Tibial nerve (tissue), 4 donors: ENCODE data around the gene ZDHHC20. TPM values are rescaled to one million over a fixed set of nuclear protein-coding genes. Genes with fewer than 3 reads are reported as not detected.

Experiments
- DNase-seq, 2 donors: peaks; one replicate each; pipeline ENCODE4 v3.0.0-alpha.2; 2019; ENCODE audit warnings: low spot score in 2 of 2
- H3K27ac ChIP-seq, 4 donors: fragments of 200-600 bp; sonication (generic) in 3 of 4; one replicate each; pipeline ENCODE4 v1.5.1; 2017 to 2019; ENCODE audit warnings: mild to moderate bottlenecking in 1 of 4
- H3K27me3 ChIP-seq, 2 donors: fragments of 200-600 bp; sonication (generic) in 1 of 2; one replicate each; pipeline versions ENCODE4 v1.5.1 to v1.6.0; 2017 to 2019
- H3K36me3 ChIP-seq, 3 donors: fragments of 200-600 bp; sonication (generic); one replicate each; pipeline ENCODE4 v1.5.1; 2018 to 2019
- H3K4me1 ChIP-seq, 4 donors: fragments of 200-600 bp; sonication (generic) in 3 of 4; one replicate each; pipeline ENCODE4 v1.5.1; 2017 to 2019
- H3K4me3 ChIP-seq, 4 donors: fragments of 200-600 bp; sonication (generic) in 3 of 4; one replicate each; pipeline ENCODE4 v1.5.1; 2017 to 2019; ENCODE audit warnings: mild to moderate bottlenecking in 1 of 4, moderate library complexity in 1 of 4
- H3K9me3 ChIP-seq, 4 donors: fragments of 200-600 bp; sonication (generic) in 3 of 4; one replicate each; pipeline ENCODE4 v1.5.1; 2017 to 2019
- CTCF ChIP-seq, 5 experiments: fragments of 200-600 bp in 3 of 5; fragments of 450-650 bp in 2 of 5; sonication (generic) in 3 of 5; IDR thresholded peaks; one replicate each; pipeline ENCODE4 v1.5.1; 2016 to 2019; ENCODE audit warnings: antibody characterized with exemption in 5 of 5, mild to moderate bottlenecking in 3 of 5, moderate library complexity in 2 of 5
- EP300 ChIP-seq, 2 donors: sonication (generic); formaldehyde crosslinking; IDR thresholded peaks; one replicate each; pipeline ENCODE4 v1.6.1; 2017; ENCODE audit warnings: antibody characterized with exemption in 2 of 2, mild to moderate bottlenecking in 1 of 2
- POLR2A ChIP-seq, 2 donors: fragments of 450-650 bp; IDR thresholded peaks; one replicate each; pipeline ENCODE4 v1.6.1; 2017; ENCODE audit warnings: antibody characterized with exemption in 2 of 2, mild to moderate bottlenecking in 2 of 2, moderate library complexity in 2 of 2
- WGBS, 2 donors: methylation state at CpG; one replicate each; pipeline ENCODE4 v1.1.5; 2018; 5-methylcytosine and 5-hydroxymethylcytosine counted together
- total RNA-seq, 4 donors: library from RNA; depleted of rRNA; stranded (reverse); fragments of >200 nt; gene quantifications; one replicate each; pipeline ENCODE4 v1.1.0, GENCODE V29; 2016

Gene ZDHHC20
- total RNA-seq, 4 donors from 2014 or later, result 46.1 to 61.0 (median 55.5) TPM

DNA sequence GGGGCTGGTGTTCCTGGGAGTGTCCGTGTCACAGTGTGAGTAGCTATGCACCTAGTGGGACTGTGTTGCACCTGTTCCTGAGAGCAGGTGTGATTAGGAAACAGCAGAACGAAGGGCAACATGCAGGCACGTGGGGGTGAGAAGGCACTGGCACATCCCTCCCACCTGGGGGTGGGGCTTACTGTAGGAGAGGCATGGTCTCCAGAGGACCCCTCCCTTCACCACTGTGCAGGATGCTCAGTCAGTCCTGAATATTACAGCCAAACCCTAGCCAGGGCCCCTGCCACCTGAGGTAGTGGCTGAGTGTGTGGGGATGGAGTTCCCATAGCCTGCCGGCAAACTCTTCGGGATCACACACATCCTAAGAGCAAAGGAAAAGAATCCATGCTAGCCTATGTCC, 99.2 kb downstream of the ZDHHC20 start:
- Histone ChIP-seq H3K27me3 (no peaks in the 10 kb centered on the region), H3K4me1 (no peaks in the 10 kb centered on the region), H3K36me3 (no peaks in the 10 kb centered on the region), H3K9me3 (peaks cover 0 to 4% (median 0%) of the 10 kb centered on the region in 4 donors), H3K4me3 (no peak overlapping the region), H3K27ac (no peak overlapping the region)
- DNase-seq, result no peak
- WGBS, 2 donors, result 82 to 85% methylated on average over 5 of the region's 5 CpGs
- TF ChIP-seq CTCF (IDR thresholded peaks at IDR 0.05), result no peak
- no peak for TF ChIP-seq EP300 (IDR thresholded peaks at IDR 0.05)
- TF ChIP-seq POLR2A (IDR thresholded peaks at IDR 0.05), result no peak

- H3K9me3 ChIP-seq, result peaks cover 0 to 10% (median 0%) of the 10 kb centered on the region in 4 donors
- no peaks in the 10 kb centered on the region for H3K27me3 ChIP-seq
- H3K27ac ChIP-seq, result no peak overlapping the region
- TF ChIP-seq CTCF (IDR thresholded peaks at IDR 0.05) (no peak), POLR2A (IDR thresholded peaks at IDR 0.05) (no peak), EP300 (IDR thresholded peaks at IDR 0.05) (no peak)
- no peak overlapping the region for H3K4me3 ChIP-seq
- no peaks in the 10 kb centered on the region for H3K4me1 ChIP-seq
- DNase-seq, result no peak
- H3K36me3 ChIP-seq, result no peaks in the 10 kb centered on the region
- 76 to 81% methylated on average over 3 of the region's 3 CpGs for WGBS, 2 donors
Measured at GRCh38 chr13:21355304-21355703, 103.8 kb downstream of the ZDHHC20 start.

- no peak for TF ChIP-seq EP300 (IDR thresholded peaks at IDR 0.05)
- TF ChIP-seq POLR2A (IDR thresholded peaks at IDR 0.05), result no peak
- TF ChIP-seq CTCF (IDR thresholded peaks at IDR 0.05), result no peak
- Histone ChIP-seq H3K27me3 (no peaks in the 10 kb centered on the region), H3K36me3 (no peaks in the 10 kb centered on the region), H3K4me1 (no peaks in the 10 kb centered on the region), H3K9me3 (peaks cover 0 to 10% (median 0%) of the 10 kb centered on the region in 4 donors), H3K4me3 (no peak overlapping the region), H3K27ac (no peak overlapping the region)
- 90 to 94% methylated on average over 13 of the region's 13 CpGs for WGBS, 2 donors
- DNase-seq, result no peak
Measured at GRCh38 chr13:21354721-21355120, 104.4 kb downstream of the ZDHHC20 start.

- H3K9me3 ChIP-seq, result peaks cover 0 to 3% (median 0%) of the 10 kb centered on the region in 4 donors
- no peak overlapping the region for H3K27ac ChIP-seq
- H3K36me3 ChIP-seq, result no peaks in the 10 kb centered on the region
- no peaks in the 10 kb centered on the region for H3K4me1 ChIP-seq
- no peaks in the 10 kb centered on the region for H3K27me3 ChIP-seq
- H3K4me3 ChIP-seq, result no peak overlapping the region
- 64 to 72% methylated on average over 6 of the region's 6 CpGs for WGBS, 2 donors
- no peak for DNase-seq
- TF ChIP-seq EP300 (IDR thresholded peaks at IDR 0.05), result no peak
- TF ChIP-seq CTCF (IDR thresholded peaks at IDR 0.05), result no peak
- TF ChIP-seq POLR2A (IDR thresholded peaks at IDR 0.05), result no peak
Measured at GRCh38 chr13:21348488-21349120, 110.5 kb downstream of the ZDHHC20 start.

GRCh38 chr13:21347753-21348318, 111.3 kb downstream of the ZDHHC20 start:
- Histone ChIP-seq H3K27me3 (no peaks in the 10 kb centered on the region), H3K27ac (no peak overlapping the region), H3K4me1 (no peaks in the 10 kb centered on the region), H3K4me3 (no peak overlapping the region), H3K36me3 (no peaks in the 10 kb centered on the region), H3K9me3 (no peaks in the 10 kb centered on the region)
- TF ChIP-seq POLR2A (IDR thresholded peaks at IDR 0.05) (no peak), CTCF (IDR thresholded peaks at IDR 0.05) (no peak), EP300 (IDR thresholded peaks at IDR 0.05) (no peak)
- WGBS, 2 donors, result 79 to 87% methylated on average over 10 of the region's 10 CpGs
- DNase-seq, result no peak
